ENCODE data around the gene KLK1.
A peak's percentile ranks its signal among the peaks of the same experiment; 100 is the strongest.
"Not testable (repeated sequence)": the region's sequence is repeated elsewhere in the genome, so short reads cannot be mapped to it uniquely, and the experiment has no call there.

Gene KLK1

DNA sequence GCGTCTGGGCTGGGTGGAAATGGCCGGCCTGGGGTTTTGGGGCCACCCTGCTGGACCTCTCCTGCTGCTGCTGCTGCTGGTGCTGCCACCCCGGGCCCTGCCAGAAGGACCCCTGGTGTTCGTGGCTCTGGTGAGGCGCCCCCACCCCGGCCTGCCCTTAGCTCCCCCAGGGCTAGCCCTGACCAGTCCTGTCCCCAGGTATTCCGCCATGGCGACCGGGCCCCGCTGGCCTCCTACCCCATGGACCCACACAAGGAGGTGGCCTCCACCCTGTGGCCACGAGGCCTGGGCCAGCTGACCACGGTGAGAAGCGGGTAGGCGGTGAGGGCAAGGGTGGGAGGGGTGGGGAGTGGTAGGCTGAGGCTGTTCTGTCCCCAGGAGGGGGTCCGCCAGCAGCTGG lies 33.2 kb downstream of the KLK1 start, which contains the start of gene ACP4:
Gene ACP4 (plus strand): TSS at position 20 of the 400 bp plus-strand sequence. CDS start 0 bp downstream, at position 20.
- no peak within 1 kb of the TSS for H3K27ac ChIP-seq (ENCODE audit: low read depth, low read length)
- H3K27me3 ChIP-seq (ENCODE audit: control insufficient read depth, insufficient read depth, low read length), result no peaks in the 10 kb centered on the region
- H3K9me3 ChIP-seq (ENCODE audit: control insufficient read depth, insufficient read depth, low read depth, low read length), result no peaks in the 10 kb centered on the region
- H3K36me3 ChIP-seq (ENCODE audit: control insufficient read depth, insufficient read depth, low read length), result peaks cover 4% of the 10 kb centered on the region; the same call in 1 of the 2 replicates
- H3K4me3 ChIP-seq (ENCODE audit: low read depth, low read length), result no peak within 1 kb of the TSS
- H3K4me1 ChIP-seq (ENCODE audit: control insufficient read depth, insufficient read depth, low read length), result peaks cover 8% of the 10 kb centered on the region; the same call in 1 of the 2 replicates
- H3K9ac ChIP-seq (ENCODE audit: low read length), result no peak within 1 kb of the TSS

DNA sequence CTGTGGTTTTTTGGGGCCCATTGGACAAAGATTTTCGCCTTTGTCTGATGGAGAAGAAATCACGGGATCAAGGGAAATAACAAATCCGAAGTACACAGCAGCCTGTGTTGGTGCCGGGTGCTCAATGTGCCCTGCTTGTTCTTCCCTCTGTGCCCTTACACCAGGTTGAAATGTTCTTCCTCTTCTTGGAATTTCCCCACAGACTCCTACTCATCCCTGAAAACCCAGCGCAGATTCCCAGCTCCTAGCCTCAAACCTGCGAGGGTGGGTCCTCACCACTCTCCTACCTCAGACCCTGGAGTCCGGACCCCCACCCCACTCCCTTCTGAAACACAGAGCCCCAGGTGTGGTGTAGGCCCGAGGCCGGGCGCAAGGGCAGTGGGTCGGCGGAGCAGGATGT lies 38.3 kb downstream of the KLK1 start:
- no peaks in the 10 kb centered on the region for H3K36me3 ChIP-seq (ENCODE audit: control insufficient read depth, insufficient read depth, low read length)
- H3K27me3 ChIP-seq (ENCODE audit: control insufficient read depth, insufficient read depth, low read length), result peaks cover 13% of the 10 kb centered on the region
- no peak overlapping the region for H3K9ac ChIP-seq (ENCODE audit: low read length)
- no peak overlapping the region for H3K4me3 ChIP-seq (ENCODE audit: low read depth, low read length)
- H3K9me3 ChIP-seq (ENCODE audit: control insufficient read depth, insufficient read depth, low read depth, low read length), result no peaks in the 10 kb centered on the region
- 0 out of 2 replicates have a peak, but pooled peaks cover 5% of the 10 kb centered on the region for H3K4me1 ChIP-seq (ENCODE audit: control insufficient read depth, insufficient read depth, low read length)
- no peak overlapping the region for H3K27ac ChIP-seq (ENCODE audit: low read depth, low read length)

DNA sequence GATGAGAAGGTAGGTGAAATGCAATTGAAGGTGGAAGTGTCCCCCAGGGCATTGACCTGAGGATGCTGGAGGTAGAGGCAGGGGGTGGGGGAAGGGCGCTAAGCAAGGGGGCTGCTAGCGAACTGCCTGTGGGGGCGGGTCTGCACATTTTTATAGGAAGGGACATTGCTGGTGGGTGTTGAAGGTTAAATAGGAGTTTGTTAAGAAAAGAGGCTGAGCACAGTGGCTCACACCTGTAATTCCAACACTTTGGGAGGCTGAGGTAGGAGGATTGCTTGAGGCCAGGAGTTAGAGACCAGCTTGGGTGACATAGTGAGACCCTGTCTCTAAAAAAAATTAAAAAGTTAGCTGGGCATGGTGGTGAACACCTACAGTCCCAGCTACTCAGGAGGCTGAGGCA lies 38.9 kb downstream of the KLK1 start:
- Histone ChIP-seq H3K36me3 (ENCODE audit: control insufficient read depth, insufficient read depth, low read length) (no peaks in the 10 kb centered on the region), H3K27me3 (ENCODE audit: control insufficient read depth, insufficient read depth, low read length) (peaks cover 19% of the 10 kb centered on the region), H3K27ac (ENCODE audit: low read depth, low read length) (no peak overlapping the region), H3K9me3 (ENCODE audit: control insufficient read depth, insufficient read depth, low read depth, low read length) (no peaks in the 10 kb centered on the region), H3K4me3 (ENCODE audit: low read depth, low read length) (no peak overlapping the region), H3K4me1 (ENCODE audit: control insufficient read depth, insufficient read depth, low read length) (peaks cover 8% of the 10 kb centered on the region; the same call in 1 of the 2 replicates), H3K9ac (ENCODE audit: low read length) (no peak overlapping the region)

DNA sequence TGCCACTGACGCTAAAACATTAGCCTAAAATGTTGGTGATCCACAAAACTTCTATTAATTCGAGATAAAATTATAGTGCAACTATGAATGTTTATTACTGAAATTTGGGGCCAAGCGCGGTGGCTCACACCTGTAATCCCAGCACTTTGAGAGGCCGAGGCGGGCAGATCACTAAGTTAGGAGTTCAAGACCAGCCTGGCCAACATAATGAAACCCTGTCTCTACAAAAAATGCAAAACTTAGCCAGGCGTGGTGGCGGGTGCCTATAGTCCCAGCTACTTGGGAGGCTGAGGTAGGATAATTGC lies 39.8 kb downstream of the KLK1 start:
- Histone ChIP-seq H3K4me1 (ENCODE audit: control insufficient read depth, insufficient read depth, low read length) (peaks cover 11% of the 10 kb centered on the region; the same call in 1 of the 2 replicates), H3K27me3 (ENCODE audit: control insufficient read depth, insufficient read depth, low read length) (peaks cover 28% of the 10 kb centered on the region)
- H3K9ac ChIP-seq (ENCODE audit: low read length); H3K9me3 ChIP-seq (ENCODE audit: control insufficient read depth, insufficient read depth, low read depth, low read length); H3K27ac ChIP-seq (ENCODE audit: low read depth, low read length); H3K4me3 ChIP-seq (ENCODE audit: low read depth, low read length); H3K36me3 ChIP-seq (ENCODE audit: control insufficient read depth, insufficient read depth, low read length): not testable (repeated sequence)

DNA sequence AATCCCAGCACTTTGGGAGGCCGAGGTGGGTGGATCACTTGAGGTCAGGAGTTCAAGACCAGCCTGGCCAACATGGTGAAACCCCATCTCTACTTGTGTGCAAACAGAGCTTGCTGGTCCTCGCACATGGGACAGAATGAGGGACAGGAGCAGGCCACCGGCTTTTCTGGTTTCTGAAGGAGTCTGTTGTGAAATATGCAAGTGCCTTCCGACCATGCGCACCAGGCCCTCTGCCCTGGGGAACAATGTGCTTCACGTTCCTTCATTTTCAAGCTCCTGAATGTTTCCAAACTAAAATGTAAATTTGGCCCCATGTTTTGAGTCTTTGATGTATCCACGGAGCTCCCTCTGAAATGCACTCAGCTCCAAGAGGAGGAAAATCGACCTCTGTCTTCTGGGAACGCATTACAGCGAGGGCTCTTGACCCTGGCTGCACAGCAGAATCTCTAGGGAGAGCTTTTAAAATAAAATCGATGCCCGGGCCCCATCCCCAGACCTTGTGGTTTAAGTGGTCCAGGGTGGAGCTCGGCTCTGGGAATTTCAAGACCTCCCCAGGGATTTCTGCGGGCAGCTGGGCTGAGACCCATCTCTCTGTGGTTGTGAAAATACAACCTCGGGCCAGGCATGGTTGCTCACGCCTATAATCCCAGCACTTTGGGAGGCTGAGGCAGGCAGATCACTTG lies 42.7 kb downstream of the KLK1 start:
- Histone ChIP-seq H3K36me3 (ENCODE audit: control insufficient read depth, insufficient read depth, low read length) (no peaks in the 10 kb centered on the region), H3K27me3 (ENCODE audit: control insufficient read depth, insufficient read depth, low read length) (peaks cover 50% of the 10 kb centered on the region), H3K9me3 (ENCODE audit: control insufficient read depth, insufficient read depth, low read depth, low read length) (no peaks in the 10 kb centered on the region)

DNA sequence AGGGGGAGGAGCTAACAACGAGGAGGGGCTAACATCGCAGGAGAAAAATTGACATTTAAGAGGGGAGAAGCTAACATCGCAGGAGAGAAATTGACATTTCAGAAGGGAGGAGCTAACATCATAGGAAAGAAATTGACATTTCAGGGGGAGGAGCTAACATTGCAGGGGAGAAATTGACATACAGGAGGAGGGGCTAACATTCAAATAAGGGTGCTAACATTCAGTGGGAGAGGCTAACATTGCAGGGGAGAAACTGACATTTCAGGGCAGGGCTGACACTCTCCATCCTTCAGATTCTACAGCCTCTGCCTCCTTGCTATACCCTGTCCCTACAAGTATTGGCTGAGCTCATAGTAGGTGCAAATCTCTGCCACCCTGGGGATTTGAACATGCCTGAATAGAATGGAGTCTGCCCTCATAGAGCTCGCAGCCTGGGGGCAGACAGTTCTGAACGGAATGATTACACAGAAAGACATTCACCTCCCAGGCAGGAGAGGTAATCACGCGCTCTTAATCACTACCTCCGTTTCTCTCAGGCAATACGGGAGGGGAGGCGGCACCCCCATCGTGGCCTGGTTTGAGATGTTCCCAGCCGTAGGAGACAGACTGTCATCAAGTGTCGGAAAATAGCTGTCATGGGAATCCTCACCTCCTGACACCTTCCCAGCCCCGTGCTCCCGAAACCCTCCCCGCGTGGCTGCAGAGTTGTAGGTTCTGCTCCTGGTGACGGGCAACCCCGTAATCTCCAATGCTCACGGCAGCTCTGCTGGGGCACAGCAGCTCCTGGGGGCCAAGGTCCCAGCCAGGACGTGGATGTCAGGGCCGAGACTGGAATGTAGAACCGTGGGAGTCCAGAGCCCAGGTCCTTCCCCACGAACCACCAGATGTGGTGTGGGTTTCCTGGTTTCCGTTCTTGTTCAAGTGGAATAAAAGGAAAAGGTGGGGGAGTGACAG lies 43.8 kb downstream of the KLK1 start:
- no peak overlapping the region for H3K27ac ChIP-seq (ENCODE audit: low read depth, low read length)
- no peaks in the 10 kb centered on the region for H3K36me3 ChIP-seq (ENCODE audit: control insufficient read depth, insufficient read depth, low read length)
- peaks cover 55% of the 10 kb centered on the region for H3K27me3 ChIP-seq (ENCODE audit: control insufficient read depth, insufficient read depth, low read length)
- peaks cover 15% of the 10 kb centered on the region for H3K4me1 ChIP-seq (ENCODE audit: control insufficient read depth, insufficient read depth, low read length)
- no peak overlapping the region for H3K9ac ChIP-seq (ENCODE audit: low read length)
- no peak overlapping the region for H3K4me3 ChIP-seq (ENCODE audit: low read depth, low read length)
- no peaks in the 10 kb centered on the region for H3K9me3 ChIP-seq (ENCODE audit: control insufficient read depth, insufficient read depth, low read depth, low read length)

More for the DNA sequence above, 42.7 kb downstream of the KLK1 start:
- Histone ChIP-seq H3K4me1 (ENCODE audit: control insufficient read depth, insufficient read depth, low read length) (peaks cover 15% of the 10 kb centered on the region), H3K4me3 (ENCODE audit: low read depth, low read length) (no peak overlapping the region), H3K27ac (ENCODE audit: low read depth, low read length) (no peak overlapping the region), H3K9ac (ENCODE audit: low read length) (no peak overlapping the region)

DNA sequence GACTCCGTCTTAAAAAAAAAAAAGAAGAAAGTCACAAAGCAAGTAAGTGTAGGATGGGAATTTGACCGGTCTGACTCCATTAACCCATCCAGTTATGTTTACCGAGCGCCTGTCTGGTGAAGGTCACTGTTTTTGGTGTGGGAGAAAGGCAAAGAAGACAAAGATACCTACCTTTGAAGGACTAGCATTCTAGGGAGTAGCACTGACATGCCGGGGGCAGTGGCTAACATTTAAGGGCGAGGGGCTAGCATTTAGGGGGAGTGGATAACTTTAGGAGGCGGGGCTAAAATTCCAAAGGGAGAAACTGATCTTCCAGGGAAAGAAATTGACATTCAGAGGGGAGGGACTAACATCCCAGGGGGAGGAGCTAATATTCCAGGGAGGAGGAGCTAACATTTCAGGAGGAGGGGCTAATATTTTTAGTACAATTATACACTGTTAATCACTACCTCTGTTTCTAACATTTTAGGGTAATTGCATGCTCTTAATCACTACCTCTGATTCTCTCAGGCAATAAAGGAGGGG lies 44.6 kb downstream of the KLK1 start:
- peaks cover 15% of the 10 kb centered on the region for H3K4me1 ChIP-seq (ENCODE audit: control insufficient read depth, insufficient read depth, low read length)
- no peak overlapping the region for H3K9ac ChIP-seq (ENCODE audit: low read length)
- peaks cover 55% of the 10 kb centered on the region for H3K27me3 ChIP-seq (ENCODE audit: control insufficient read depth, insufficient read depth, low read length)
- no peaks in the 10 kb centered on the region for H3K36me3 ChIP-seq (ENCODE audit: control insufficient read depth, insufficient read depth, low read length)
- H3K9me3 ChIP-seq (ENCODE audit: control insufficient read depth, insufficient read depth, low read depth, low read length), result no peaks in the 10 kb centered on the region
- peak overlapping the region; percentile 17; the same call in 1 of the 2 replicates for H3K4me3 ChIP-seq (ENCODE audit: low read depth, low read length)
- H3K27ac ChIP-seq (ENCODE audit: low read depth, low read length), result no peak overlapping the region

DNA sequence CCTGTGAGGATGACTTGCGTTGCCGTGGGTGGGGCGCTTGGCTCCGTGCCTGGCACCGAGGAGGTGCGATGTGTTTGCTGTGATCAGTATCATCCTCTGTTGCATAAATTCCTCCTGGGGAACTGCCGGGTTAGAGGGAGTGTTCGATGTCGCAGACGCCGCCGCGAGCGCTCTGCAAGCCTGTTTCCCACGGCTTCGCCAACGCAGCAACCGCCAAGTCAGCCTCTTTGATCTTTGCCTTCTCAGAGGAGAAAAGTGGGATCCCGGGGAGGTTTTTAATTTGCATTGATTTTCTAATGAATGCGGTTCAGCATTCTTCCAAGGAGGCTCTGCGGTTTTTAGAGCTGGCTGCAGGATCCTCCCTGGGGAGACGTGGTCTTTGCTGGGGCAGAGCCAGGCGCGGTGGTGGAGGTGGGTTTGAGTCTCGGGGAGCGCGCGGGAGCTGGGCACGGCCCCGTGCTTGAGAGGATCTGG lies 45.7 kb downstream of the KLK1 start:
- H3K36me3 ChIP-seq (ENCODE audit: control insufficient read depth, insufficient read depth, low read length), result no peaks in the 10 kb centered on the region
- no peaks in the 10 kb centered on the region for H3K9me3 ChIP-seq (ENCODE audit: control insufficient read depth, insufficient read depth, low read depth, low read length)
- peaks cover 55% of the 10 kb centered on the region for H3K27me3 ChIP-seq (ENCODE audit: control insufficient read depth, insufficient read depth, low read length)
- peak overlapping the region; percentile 31 for H3K4me3 ChIP-seq (ENCODE audit: low read depth, low read length)
- peaks cover 10% of the 10 kb centered on the region for H3K4me1 ChIP-seq (ENCODE audit: control insufficient read depth, insufficient read depth, low read length)
- H3K9ac ChIP-seq (ENCODE audit: low read length), result peak overlapping the region; percentile 35
- H3K27ac ChIP-seq (ENCODE audit: low read depth, low read length), result no peak overlapping the region

DNA sequence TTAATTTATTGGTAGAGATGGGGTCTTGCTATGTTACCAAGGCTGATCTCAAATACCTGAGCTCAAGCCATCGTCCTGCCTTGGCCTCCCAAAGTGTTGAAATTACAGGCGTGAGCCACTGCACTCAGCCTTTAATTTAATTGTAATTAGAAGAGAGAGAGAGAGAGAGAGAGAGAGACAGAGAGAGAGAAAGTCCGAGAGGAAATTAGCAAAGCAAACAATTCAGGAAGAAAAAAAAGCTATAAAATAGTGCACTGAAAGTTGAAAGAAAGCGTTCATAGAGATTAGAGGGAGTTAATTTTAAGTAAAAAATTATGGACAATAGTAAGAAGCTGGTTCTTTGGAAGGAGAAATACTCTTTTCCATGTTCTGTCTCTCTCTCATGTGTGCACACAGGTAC lies 46.3 kb downstream of the KLK1 start:
- peaks cover 10% of the 10 kb centered on the region for H3K4me1 ChIP-seq (ENCODE audit: control insufficient read depth, insufficient read depth, low read length)
- H3K9me3 ChIP-seq (ENCODE audit: control insufficient read depth, insufficient read depth, low read depth, low read length), result peaks cover 3% of the 10 kb centered on the region; the same call in 1 of the 2 replicates
- H3K27me3 ChIP-seq (ENCODE audit: control insufficient read depth, insufficient read depth, low read length), result peaks cover 50% of the 10 kb centered on the region
- no peak overlapping the region for H3K27ac ChIP-seq (ENCODE audit: low read depth, low read length)
- no peak overlapping the region for H3K9ac ChIP-seq (ENCODE audit: low read length)
- H3K4me3 ChIP-seq (ENCODE audit: low read depth, low read length), result peak overlapping the region; percentile 31; the same call in 1 of the 2 replicates
- no peaks in the 10 kb centered on the region for H3K36me3 ChIP-seq (ENCODE audit: control insufficient read depth, insufficient read depth, low read length)

DNA sequence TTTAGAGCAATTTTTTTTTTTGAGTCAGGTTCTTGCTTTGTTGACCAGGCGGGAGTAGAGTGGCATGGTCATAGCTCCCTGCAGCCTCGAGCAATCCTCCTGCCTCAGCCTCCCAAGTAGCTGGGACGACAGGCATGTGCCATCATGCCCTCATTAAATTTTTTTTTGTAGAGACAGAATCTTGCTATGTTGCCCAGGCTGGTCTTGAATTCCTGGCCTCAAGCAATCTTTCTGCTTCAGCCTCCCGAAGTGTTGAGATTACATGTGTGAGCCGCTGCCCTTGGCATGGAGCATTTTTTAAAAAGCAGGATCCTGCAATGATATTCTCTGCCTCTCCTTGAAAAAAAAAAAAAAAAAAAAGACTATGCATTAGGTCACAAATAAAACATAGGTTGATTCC lies 47.5 kb downstream of the KLK1 start:
- peaks cover 10% of the 10 kb centered on the region for H3K4me1 ChIP-seq (ENCODE audit: control insufficient read depth, insufficient read depth, low read length)
- peaks cover 49% of the 10 kb centered on the region for H3K27me3 ChIP-seq (ENCODE audit: control insufficient read depth, insufficient read depth, low read length)
- no peak overlapping the region for H3K9ac ChIP-seq (ENCODE audit: low read length)

DNA sequence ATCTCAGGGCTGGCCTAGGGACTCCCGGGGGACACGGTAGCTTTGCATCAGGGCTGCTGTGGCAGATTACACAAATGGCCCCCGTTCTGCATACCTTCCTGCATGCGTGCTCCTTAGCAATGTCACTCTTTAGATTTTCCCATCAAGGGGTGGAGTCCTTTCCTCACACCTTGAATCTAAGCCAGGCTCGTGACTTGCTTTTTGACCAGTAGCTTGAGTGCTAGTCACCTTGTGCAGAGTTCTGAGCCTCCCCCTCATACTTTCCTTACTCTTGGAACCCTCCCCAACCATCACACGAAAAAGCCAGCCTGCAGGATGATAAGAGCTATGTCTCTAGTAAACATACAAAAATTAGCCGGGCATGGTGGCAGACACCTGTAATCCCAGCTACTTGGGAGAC lies 50.1 kb downstream of the KLK1 start:
- peaks cover 23% of the 10 kb centered on the region for H3K27me3 ChIP-seq (ENCODE audit: control insufficient read depth, insufficient read depth, low read length)
- H3K27ac ChIP-seq (ENCODE audit: low read depth, low read length); H3K36me3 ChIP-seq (ENCODE audit: control insufficient read depth, insufficient read depth, low read length); H3K4me3 ChIP-seq (ENCODE audit: low read depth, low read length); H3K9me3 ChIP-seq (ENCODE audit: control insufficient read depth, insufficient read depth, low read depth, low read length); H3K9ac ChIP-seq (ENCODE audit: low read length); H3K4me1 ChIP-seq (ENCODE audit: control insufficient read depth, insufficient read depth, low read length): not testable (repeated sequence)

More for the DNA sequence above, 47.5 kb downstream of the KLK1 start:
- H3K27ac ChIP-seq (ENCODE audit: low read depth, low read length), result no peak overlapping the region
- peaks cover 3% of the 10 kb centered on the region; the same call in 1 of the 2 replicates for H3K9me3 ChIP-seq (ENCODE audit: control insufficient read depth, insufficient read depth, low read depth, low read length)
- no peaks in the 10 kb centered on the region for H3K36me3 ChIP-seq (ENCODE audit: control insufficient read depth, insufficient read depth, low read length)
- no peak overlapping the region for H3K4me3 ChIP-seq (ENCODE audit: low read depth, low read length)

Measured in HUES6 (cell line).